IPS DF 6.9 (cell line): ENCODE data around the gene GPR183.

Experiments used
- DNase-seq: peaks from one replicate; pipeline ENCODE4 v3.0.0-alpha.2; 2013; ENCODE audit warnings: low read depth, low spot score
- H3K27ac ChIP-seq: one replicate; pipeline ENCODE4 v1.5.1; 2013; ENCODE audit warnings: low read length, control low read depth
- H3K27me3 ChIP-seq: 2 replicates; pipeline ENCODE4 v1.6.1; 2013; ENCODE audit warnings: mild to moderate bottlenecking, low read length; ENCODE audit not compliant: control insufficient read depth, insufficient read depth
- H3K36me3 ChIP-seq: 2 replicates; pipeline ENCODE4 v1.6.1; 2013; ENCODE audit warnings: low read length; ENCODE audit not compliant: control insufficient read depth, insufficient read depth
- H3K4me1 ChIP-seq: 2 replicates; pipeline ENCODE4 v1.6.1; 2013; ENCODE audit warnings: low read length; ENCODE audit not compliant: control insufficient read depth, insufficient read depth
- H3K4me3 ChIP-seq: 2 replicates; pipeline ENCODE4 v1.5.1; 2013; ENCODE audit warnings: mild to moderate bottlenecking, low read length
- H3K9me3 ChIP-seq: 2 replicates; pipeline ENCODE4 v1.6.1; 2013; ENCODE audit warnings: low read length, inconsistent platforms; ENCODE audit not compliant: control insufficient read depth, insufficient read depth
- WGBS: extraction: QIAGEN DNeasy Blood & Tissue Kit; methylation state at CpG from one replicate; pipeline ENCODE4 v1.1.7; 2013; ENCODE audit warnings: mixed read lengths, missing lambda C conversion rate; ENCODE audit not compliant: insufficient read length, insufficient coverage; 5-methylcytosine and 5-hydroxymethylcytosine counted together

GPR183 gene

DNA sequence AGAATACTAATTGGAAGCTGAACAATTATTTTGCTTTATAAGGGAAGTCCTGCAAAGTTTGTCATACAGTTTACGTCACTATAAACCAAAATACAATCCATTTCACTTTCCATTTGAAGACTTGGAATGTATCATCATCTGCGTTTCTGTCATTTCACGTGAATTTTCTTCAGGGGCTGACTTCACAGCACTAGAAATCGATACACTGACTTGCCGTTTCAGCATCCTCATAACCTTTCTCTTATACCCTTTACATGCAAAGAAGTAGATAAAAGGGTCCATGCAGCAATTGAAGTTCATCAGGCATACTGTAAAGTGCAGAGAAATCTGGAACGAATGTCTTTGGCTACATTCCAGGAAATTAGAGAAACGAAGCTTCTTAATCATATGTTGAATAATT, 12.2 kb downstream of the GPR183 start:
- 0 out of 2 replicates have a peak, but pooled peaks cover under 1% of the 10 kb centered on the region for H3K4me1 ChIP-seq
- no peaks in the 10 kb centered on the region for H3K36me3 ChIP-seq
- WGBS: no CpG with 5 or more reads among the region's 7 CpGs
- no peak overlapping the region for H3K27ac ChIP-seq
- H3K27me3 ChIP-seq: no peaks in the 10 kb centered on the region
- no peaks in the 10 kb centered on the region for H3K9me3 ChIP-seq
- H3K4me3 ChIP-seq: no peak overlapping the region
- DNase-seq: no peak

DNA sequence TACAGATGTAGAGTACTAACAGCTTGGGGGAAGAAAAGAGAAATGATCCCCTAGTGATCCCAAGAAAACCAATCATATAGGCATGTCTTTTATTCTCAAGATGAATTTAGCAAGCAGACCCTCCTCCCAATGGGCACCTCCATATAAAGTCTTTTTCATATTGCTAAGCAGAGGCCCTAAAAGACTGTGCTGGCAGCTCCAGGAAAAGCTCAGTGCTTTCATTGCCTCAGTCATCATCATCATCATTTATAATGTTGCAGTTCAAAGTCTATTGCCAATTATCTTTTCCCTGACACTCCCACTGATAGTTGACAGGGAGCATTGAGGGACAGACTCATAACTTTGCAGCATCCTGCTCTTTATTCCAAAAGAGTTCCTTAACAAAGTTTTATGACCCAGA, 13.0 kb downstream of the GPR183 start:
- Histone ChIP-seq H3K36me3 (no peaks in the 10 kb centered on the region), H3K9me3 (no peaks in the 10 kb centered on the region), H3K27me3 (no peaks in the 10 kb centered on the region), H3K4me1 (no peaks in the 10 kb centered on the region), H3K4me3 (no peak overlapping the region), H3K27ac (no peak overlapping the region)
- no peak for DNase-seq

DNA sequence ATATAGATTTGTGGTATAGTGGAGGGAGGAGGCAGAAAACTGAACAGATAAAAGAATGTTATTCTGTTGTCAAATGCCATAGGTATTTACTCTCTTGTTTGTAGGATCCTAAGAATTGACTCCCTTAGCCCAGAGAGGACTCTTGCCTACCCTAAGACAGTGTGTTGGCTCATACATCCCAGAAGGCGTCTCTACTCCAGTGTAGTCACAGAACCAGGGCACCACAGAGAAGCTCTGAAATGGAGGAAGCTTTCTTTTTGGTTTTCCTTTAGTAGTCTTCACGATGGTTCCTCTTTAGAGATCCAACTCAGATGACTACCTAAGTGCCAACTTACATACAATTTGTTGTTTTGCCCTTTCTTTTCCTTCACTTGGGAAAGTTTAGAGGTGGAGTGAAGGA, 14.0 kb downstream of the GPR183 start:
- no peaks in the 10 kb centered on the region for H3K27me3 ChIP-seq

DNA sequence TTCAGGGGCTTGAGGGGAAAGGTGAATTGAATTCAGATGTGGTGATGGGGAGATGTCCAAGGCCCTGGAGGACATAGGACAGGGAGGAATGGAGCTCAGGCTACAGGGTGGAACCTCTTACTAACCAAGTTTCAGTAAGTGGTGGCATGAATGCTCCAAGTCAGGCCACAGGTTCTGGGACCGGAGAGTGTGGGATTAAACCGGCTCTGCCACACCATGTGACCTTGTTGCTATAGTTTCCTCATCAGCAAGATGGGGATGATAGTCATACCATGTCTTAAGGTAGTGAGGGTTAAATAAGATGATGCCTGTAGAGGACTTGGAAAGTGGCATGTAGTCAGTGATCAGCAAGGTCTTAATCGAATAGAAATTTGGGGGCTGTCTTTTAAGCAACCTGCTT, 16.3 kb downstream of the GPR183 start:
- H3K27ac ChIP-seq: no peak overlapping the region
- no peaks in the 10 kb centered on the region for H3K4me1 ChIP-seq
- no peaks in the 10 kb centered on the region for H3K9me3 ChIP-seq
- H3K4me3 ChIP-seq: no peak overlapping the region
- no CpG with 5 or more reads among the region's 3 CpGs for WGBS
- no peaks in the 10 kb centered on the region for H3K27me3 ChIP-seq
- DNase-seq: no peak
- H3K36me3 ChIP-seq: no peaks in the 10 kb centered on the region

More for the DNA sequence above, 14.0 kb downstream of the GPR183 start:
- Histone ChIP-seq H3K9me3 (no peaks in the 10 kb centered on the region), H3K36me3 (no peaks in the 10 kb centered on the region), H3K4me1 (no peaks in the 10 kb centered on the region), H3K4me3 (no peak overlapping the region), H3K27ac (no peak overlapping the region)
- no CpG with 5 or more reads among the region's 2 CpGs for WGBS
- no peak for DNase-seq

DNA sequence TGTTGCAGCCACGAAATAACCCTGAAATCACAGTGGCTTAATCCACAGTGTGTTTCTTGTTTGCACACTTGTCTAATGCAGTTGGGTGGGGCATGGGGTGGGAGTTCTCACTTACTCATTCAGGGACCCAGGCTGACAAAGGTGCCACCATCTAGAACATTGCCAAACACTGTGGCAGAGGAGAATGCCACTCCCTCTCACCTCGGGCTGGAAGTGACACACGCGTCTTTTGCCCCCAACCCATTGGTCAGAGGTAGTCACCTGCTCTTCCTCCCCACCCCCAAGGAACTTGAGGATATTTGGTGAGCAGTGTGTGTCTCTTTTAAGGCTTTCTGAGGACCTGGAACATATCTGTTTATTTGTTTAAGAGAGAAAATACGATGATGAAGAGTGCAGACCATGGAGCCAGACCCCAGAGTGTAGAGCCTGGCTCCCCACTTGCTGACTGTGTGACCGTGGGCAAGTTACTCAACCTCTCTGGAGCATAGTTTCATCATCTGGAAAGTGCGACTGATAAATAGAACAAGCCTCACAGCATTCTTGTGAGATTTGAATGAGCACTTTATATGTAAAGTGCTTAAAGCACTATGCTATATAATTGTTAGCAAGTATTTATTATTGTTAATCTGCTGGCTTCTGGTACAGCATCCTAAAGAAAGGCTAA, 17.4 kb downstream of the GPR183 start:
- Histone ChIP-seq H3K27me3 (no peaks in the 10 kb centered on the region), H3K4me3 (no peak overlapping the region), H3K27ac (no peak overlapping the region), H3K36me3 (no peaks in the 10 kb centered on the region), H3K9me3 (no peaks in the 10 kb centered on the region), H3K4me1 (no peaks in the 10 kb centered on the region)
- WGBS: no CpG with 5 or more reads among the region's 7 CpGs
- no peak for DNase-seq

DNA sequence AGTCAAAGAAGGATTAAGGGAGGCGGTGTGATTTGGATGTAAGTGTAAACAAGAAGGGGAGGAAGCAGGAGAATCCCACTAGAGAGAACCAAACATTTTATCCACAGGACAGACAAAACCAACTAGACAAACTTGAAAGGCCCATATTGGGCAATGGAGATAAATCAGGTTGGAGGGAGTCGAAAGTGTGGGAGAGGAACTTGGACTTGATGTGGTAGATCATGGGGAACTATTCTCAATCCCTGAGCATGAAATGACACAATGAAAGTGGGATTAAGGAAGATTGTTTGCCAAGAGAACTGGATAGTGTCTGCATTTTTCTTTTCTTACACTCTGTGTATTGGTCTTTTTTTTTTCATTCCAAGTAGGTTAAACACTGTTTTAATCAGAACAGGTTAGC, 17.9 kb downstream of the GPR183 start:
- Histone ChIP-seq H3K9me3 (no peaks in the 10 kb centered on the region), H3K27ac (no peak overlapping the region), H3K27me3 (no peaks in the 10 kb centered on the region), H3K4me1 (no peaks in the 10 kb centered on the region), H3K36me3 (no peaks in the 10 kb centered on the region), H3K4me3 (no peak overlapping the region)
- 100% methylated on average over 1 of the region's 2 CpGs for WGBS
- DNase-seq: no peak

DNA sequence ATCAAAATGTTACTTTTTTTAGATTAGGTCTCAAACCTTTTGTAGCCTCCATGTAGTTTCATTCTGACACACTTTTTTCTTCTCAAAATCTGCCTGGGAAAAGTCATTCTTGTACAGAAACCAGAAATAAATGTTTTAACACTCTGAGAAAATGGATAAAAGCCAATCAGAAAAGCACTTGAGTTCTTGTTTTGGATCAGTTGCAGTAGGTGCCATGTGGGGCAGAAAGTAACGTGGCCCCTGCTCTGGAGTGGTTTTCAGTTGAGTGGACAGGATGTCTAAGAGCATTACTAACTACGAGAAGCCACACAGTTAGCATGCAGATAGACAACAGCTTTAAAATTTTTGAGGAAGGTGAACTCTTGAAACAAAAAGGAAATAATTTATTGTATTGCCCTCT, 19.1 kb downstream of the GPR183 start:
- H3K4me3 ChIP-seq: no peak overlapping the region
- H3K9me3 ChIP-seq: no peaks in the 10 kb centered on the region
- no peak for DNase-seq
- no peaks in the 10 kb centered on the region for H3K27me3 ChIP-seq
- H3K4me1 ChIP-seq: no peaks in the 10 kb centered on the region
- H3K36me3 ChIP-seq: no peaks in the 10 kb centered on the region
- H3K27ac ChIP-seq: no peak overlapping the region
- no CpG with 5 or more reads among the region's 2 CpGs for WGBS

DNA sequence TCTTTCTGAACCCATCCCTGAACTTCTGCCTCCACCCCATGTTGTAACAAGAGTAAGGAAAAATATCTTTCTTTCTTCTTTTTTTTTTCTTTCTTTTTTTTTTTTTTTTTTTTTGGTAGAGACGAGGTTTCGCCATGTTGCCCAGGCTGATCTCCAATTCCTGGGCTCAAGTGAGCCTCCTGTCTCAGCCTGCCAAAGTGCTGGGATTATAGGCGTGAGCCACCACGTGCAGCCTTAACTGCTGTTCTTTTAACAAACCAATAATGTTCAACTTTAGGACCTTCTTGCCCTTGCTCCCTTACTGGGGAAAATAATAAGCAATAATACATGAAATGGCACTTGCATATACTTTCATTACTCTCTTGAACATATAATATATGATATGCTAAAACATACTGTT, 19.6 kb downstream of the GPR183 start:
- Histone ChIP-seq H3K36me3 (no peaks in the 10 kb centered on the region), H3K4me1 (no peaks in the 10 kb centered on the region), H3K27me3 (no peaks in the 10 kb centered on the region), H3K9me3 (no peaks in the 10 kb centered on the region), H3K27ac (no peak overlapping the region), H3K4me3 (no peak overlapping the region)
- DNase-seq: no peak
- no CpG with 5 or more reads among the region's 4 CpGs for WGBS

DNA sequence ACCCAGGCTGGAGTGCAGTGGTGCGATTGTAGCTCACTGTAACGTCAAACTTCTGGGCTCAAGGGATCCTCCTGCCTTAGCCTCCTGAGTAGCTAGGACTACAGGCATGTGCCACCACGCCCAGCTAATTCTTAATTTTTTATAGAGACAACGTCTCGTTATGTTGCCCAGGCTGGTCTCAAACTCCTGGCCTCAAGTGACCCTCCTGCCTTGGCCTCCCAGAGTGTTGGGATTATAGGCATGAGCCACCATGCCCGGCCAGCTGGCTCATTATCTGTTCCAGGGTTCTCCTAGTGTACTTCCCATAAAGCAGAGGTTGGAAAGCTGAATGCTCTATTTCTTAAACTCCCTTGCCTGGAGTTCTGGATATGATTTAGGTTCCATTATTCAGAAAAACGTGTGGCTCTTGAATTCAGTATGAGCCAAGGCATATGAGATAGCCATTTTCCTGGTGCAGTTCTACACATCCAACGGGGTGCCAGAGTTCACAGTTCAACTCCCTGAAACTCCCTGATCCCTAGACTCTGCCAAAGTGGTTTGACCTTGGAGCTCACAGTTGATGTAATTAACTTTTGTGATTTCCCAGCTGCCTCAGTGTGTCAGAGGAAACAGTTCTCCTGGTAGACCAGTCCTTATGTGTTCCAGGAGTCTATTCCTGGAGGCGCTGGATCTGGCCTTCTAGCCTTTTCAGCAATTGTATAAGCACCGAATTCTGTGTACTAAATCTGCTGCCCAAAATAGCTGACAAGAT, 21.6 kb downstream of the GPR183 start:
- Histone ChIP-seq H3K4me1 (no peaks in the 10 kb centered on the region), H3K36me3 (no peaks in the 10 kb centered on the region), H3K27ac (no peak overlapping the region), H3K4me3 (no peak overlapping the region), H3K27me3 (no peaks in the 10 kb centered on the region), H3K9me3 (no peaks in the 10 kb centered on the region)
- no peak for DNase-seq
- no CpG with 5 or more reads among the region's 10 CpGs for WGBS

DNA sequence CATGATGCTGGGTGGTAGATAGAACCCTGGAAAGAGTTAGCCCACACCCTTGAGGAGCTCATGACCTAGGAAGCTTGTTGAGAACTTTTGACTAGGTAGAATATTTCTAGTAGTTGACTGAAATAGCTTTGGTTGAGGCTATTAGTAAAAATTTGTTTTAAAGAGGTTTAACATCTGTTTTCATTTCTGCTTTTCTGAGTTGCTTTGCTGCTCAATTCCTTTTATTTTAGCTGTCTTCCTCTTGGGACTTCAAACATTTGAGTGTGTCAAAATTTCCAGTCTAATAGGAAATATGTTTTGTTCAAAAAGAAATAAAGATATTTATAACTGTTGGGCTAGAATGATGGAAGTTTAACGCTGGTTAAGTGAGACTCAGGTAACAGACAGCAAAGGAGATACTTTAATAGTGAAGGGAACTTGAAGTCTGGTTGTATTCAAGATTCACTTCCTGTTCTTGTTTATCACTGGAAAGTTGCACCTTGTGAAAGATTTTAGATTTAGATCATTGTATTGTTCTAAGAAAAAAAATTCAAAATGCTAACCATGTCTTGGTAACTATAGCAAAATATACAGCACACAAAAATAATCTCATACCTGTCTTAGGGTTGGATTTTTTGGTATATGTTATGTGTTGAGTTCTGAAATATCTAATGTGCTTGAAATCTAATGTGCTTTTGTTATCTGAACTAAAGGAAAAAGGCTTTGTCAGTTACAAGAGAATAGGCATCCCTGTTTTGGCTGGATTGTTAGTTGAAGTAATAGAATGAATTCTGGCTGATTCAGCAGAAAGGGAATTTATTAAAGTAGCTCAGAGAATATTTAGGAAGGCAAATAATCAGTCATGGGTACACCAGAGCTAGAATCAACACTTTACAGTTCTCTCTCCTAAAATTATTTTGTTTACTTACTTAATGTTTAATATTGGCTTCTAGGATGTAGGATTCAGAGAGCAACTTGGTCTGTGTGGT, 24.7 kb downstream of the GPR183 start:
- no peaks in the 10 kb centered on the region for H3K27me3 ChIP-seq
- H3K9me3 ChIP-seq: no peaks in the 10 kb centered on the region
- no peaks in the 10 kb centered on the region for H3K36me3 ChIP-seq
- no peaks in the 10 kb centered on the region for H3K4me1 ChIP-seq
- H3K4me3 ChIP-seq: no peak overlapping the region
- no CpG with 5 or more reads among the region's 1 CpG for WGBS
- H3K27ac ChIP-seq: no peak overlapping the region
- no peak for DNase-seq
